ENCODE results near the gene CXCL6.

Gene CXCL6

GRCh38 chr4:73867783-73868182 lies 31.3 kb downstream of the CXCL6 start:
- Histone ChIP-seq H3K36me3 (ENCODE audit: insufficient read depth, low read length) (no peaks in the 10 kb centered on the region; the same call in 1 of the 2 replicates), H3K4me1 (ENCODE audit: insufficient read depth, low read length) (0 out of 2 replicates have a peak, but pooled peaks cover 7% of the 10 kb centered on the region), H3K9ac (ENCODE audit: low read depth, low read length) (no peak overlapping the region; the same call in 1 of the 2 replicates), H3K9me3 (ENCODE audit: control insufficient read depth, insufficient read depth, low read length) (no peaks in the 10 kb centered on the region)

GRCh38 chr4:73868206-73869129 lies 32.0 kb downstream of the CXCL6 start:
- Histone ChIP-seq H3K9me3 (ENCODE audit: control insufficient read depth, insufficient read depth, low read length) (no peaks in the 10 kb centered on the region), H3K9ac (ENCODE audit: low read depth, low read length) (peak overlapping the region; percentile 51), H3K4me1 (ENCODE audit: insufficient read depth, low read length) (0 out of 2 replicates have a peak, but pooled peaks cover 7% of the 10 kb centered on the region), H3K36me3 (ENCODE audit: insufficient read depth, low read length) (no peaks in the 10 kb centered on the region; the same call in 1 of the 2 replicates)

DNA sequence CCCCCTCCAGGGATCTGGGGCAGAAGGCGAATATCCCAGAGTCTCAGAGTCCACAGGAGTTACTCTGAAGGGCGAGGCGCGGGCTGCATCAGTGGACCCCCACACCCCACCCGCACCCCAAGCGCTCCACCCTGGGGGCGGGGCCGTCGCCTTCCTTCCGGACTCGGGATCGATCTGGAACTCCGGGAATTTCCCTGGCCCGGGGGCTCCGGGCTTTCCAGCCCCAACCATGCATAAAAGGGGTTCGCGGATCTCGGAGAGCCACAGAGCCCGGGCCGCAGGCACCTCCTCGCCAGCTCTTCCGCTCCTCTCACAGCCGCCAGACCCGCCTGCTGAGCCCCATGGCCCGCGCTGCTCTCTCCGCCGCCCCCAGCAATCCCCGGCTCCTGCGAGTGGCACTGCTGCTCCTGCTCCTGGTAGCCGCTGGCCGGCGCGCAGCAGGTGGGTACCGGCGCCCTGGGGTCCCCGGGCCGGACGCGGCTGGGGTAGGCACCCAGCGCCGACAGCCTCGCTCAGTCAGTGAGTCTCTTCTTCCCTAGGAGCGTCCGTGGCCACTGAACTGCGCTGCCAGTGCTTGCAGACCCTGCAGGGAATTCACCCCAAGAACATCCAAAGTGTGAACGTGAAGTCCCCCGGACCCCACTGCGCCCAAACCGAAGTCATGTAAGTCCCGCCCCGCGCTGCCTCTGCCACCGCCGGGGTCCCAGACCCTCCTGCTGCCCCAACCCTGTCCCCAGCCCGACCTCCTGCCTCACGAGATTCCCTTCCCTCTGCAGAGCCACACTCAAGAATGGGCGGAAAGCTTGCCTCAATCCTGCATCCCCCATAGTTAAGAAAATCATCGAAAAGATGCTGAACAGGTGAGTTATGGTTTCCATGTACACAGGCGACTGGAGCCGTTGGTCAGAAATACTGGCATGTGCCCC lies 32.9 kb downstream of the CXCL6 start, which contains the start of gene CXCL1:
CXCL1 (plus strand) TSS at position 264 of the 926 bp plus-strand sequence; CDS start at position 342, 78 bp downstream.
- Histone ChIP-seq H3K9me3 (ENCODE audit: control insufficient read depth, insufficient read depth, low read length) (no peaks in the 10 kb centered on the region), H3K9ac (ENCODE audit: low read depth, low read length) (peak within 1 kb of the TSS; percentile 51)

DNA sequence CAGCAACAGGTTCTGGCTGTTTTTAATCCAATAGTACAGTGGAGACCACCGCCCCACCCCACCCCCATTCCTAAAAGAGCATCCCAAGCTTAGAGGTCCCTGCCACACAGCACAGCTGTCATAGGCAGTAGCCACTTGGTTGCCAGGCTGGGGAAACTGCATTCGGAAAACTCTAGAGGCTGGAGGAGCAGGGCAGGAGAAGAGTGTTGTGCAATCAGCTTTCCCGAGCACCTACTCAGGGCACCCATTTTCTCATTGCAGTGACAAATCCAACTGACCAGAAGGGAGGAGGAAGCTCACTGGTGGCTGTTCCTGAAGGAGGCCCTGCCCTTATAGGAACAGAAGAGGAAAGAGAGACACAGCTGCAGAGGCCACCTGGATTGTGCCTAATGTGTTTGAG lies 33.8 kb downstream of the CXCL6 start:
- Histone ChIP-seq H3K9ac (ENCODE audit: low read depth, low read length) (peak overlapping the region; percentile 51; the same call in 1 of the 2 replicates), H3K4me1 (ENCODE audit: insufficient read depth, low read length) (0 out of 2 replicates have a peak, but pooled peaks cover 7% of the 10 kb centered on the region), H3K9me3 (ENCODE audit: control insufficient read depth, insufficient read depth, low read length) (no peaks in the 10 kb centered on the region), H3K36me3 (ENCODE audit: insufficient read depth, low read length) (no peaks in the 10 kb centered on the region; the same call in 1 of the 2 replicates)

More for the DNA sequence above, 32.9 kb downstream of the CXCL6 start, which contains the start of gene CXCL1:
- 0 out of 2 replicates have a peak, but pooled peaks cover 7% of the 10 kb centered on the region for H3K4me1 ChIP-seq (ENCODE audit: insufficient read depth, low read length)
- no peaks in the 10 kb centered on the region; the same call in 1 of the 2 replicates for H3K36me3 ChIP-seq (ENCODE audit: insufficient read depth, low read length)

DNA sequence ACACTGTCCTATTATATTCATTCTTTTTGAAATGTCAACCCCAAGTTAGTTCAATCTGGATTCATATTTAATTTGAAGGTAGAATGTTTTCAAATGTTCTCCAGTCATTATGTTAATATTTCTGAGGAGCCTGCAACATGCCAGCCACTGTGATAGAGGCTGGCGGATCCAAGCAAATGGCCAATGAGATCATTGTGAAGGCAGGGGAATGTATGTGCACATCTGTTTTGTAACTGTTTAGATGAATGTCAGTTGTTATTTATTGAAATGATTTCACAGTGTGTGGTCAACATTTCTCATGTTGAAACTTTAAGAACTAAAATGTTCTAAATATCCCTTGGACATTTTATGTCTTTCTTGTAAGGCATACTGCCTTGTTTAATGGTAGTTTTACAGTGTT lies 34.3 kb downstream of the CXCL6 start:
- H3K4me1 ChIP-seq (ENCODE audit: insufficient read depth, low read length): 0 out of 2 replicates have a peak, but pooled peaks cover 7% of the 10 kb centered on the region
- no peak overlapping the region for H3K9ac ChIP-seq (ENCODE audit: low read depth, low read length)
- H3K9me3 ChIP-seq (ENCODE audit: control insufficient read depth, insufficient read depth, low read length): no peaks in the 10 kb centered on the region
- no peaks in the 10 kb centered on the region; the same call in 1 of the 2 replicates for H3K36me3 ChIP-seq (ENCODE audit: insufficient read depth, low read length)

GRCh38 chr4:73871511-73872310 lies 35.2 kb downstream of the CXCL6 start:
- Histone ChIP-seq H3K4me1 (ENCODE audit: insufficient read depth, low read length) (0 out of 2 replicates have a peak, but pooled peaks cover 7% of the 10 kb centered on the region), H3K36me3 (ENCODE audit: insufficient read depth, low read length) (no peaks in the 10 kb centered on the region; the same call in 1 of the 2 replicates), H3K9me3 (ENCODE audit: control insufficient read depth, insufficient read depth, low read length) (no peaks in the 10 kb centered on the region), H3K9ac (ENCODE audit: low read depth, low read length) (no peak overlapping the region)

DNA sequence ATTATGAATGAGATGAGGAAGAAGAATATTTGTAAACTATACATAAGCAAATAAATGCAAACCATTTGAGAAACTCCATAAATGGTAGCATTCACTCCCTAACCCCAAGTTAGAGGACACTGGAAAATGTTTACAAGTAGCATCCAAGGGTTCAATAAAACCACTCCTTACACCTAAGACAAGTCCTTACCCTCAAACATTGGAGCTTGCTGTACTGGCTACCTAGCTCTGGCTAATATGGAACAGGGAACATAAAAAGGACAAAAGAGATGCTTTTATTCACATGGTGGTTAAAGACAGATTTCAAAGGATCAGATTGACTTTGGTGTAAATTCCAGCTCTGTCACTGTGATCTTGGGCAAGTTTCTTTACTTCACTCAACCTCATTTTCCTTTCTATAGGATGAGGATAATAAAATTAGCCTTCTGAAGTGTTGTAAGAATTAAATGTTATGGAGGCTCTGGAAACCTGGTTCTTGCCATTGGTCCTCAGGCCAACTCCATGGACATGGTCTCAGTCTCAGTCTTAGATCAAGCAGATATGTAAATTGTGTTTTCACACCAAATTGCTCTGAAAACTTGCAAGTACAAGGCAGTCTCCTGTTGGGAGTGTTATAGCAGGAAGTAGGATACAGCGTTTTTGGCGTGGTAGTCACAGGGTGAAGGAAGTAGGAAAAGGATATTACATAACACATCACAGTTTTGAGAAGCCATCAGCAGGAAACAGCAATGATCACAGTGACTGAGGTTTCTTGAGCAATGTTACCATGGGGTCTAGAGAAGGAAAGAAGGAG lies 36.0 kb downstream of the CXCL6 start:
- H3K9ac ChIP-seq (ENCODE audit: low read depth, low read length): no peak overlapping the region
- no peaks in the 10 kb centered on the region; the same call in 1 of the 2 replicates for H3K36me3 ChIP-seq (ENCODE audit: insufficient read depth, low read length)
- 0 out of 2 replicates have a peak, but pooled peaks cover 7% of the 10 kb centered on the region for H3K4me1 ChIP-seq (ENCODE audit: insufficient read depth, low read length)
- H3K9me3 ChIP-seq (ENCODE audit: control insufficient read depth, insufficient read depth, low read length): no peaks in the 10 kb centered on the region

DNA sequence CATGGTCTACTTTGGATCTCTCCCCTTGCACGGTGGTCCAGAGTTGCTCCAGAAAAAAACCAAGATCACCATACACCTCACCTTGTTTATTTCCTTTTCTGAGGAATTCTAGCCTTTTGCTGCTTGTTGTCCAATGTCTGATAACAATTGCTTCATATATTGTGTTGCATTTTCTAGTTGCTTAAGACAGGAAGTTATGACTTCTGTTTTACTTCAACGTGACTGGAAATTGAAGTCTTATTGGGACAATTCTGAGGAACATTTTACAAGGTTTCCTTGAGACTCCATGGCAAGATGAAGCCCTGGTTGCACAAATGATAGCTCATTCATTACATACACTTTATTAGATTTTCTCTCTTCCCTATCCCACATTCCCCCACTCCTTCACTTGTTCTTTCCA lies 37.9 kb downstream of the CXCL6 start:
- H3K9me3 ChIP-seq (ENCODE audit: control insufficient read depth, insufficient read depth, low read length): no peaks in the 10 kb centered on the region
- H3K4me1 ChIP-seq (ENCODE audit: insufficient read depth, low read length): no peaks in the 10 kb centered on the region
- H3K36me3 ChIP-seq (ENCODE audit: insufficient read depth, low read length): no peaks in the 10 kb centered on the region; the same call in 1 of the 2 replicates

GRCh38 chr4:73875401-73875800 lies 38.9 kb downstream of the CXCL6 start:
- H3K9me3 ChIP-seq (ENCODE audit: control insufficient read depth, insufficient read depth, low read length): no peaks in the 10 kb centered on the region
- H3K4me1 ChIP-seq (ENCODE audit: insufficient read depth, low read length): no peaks in the 10 kb centered on the region
- H3K9ac ChIP-seq (ENCODE audit: low read depth, low read length): no peak overlapping the region
- H3K36me3 ChIP-seq (ENCODE audit: insufficient read depth, low read length): no peaks in the 10 kb centered on the region; the same call in 1 of the 2 replicates

More for the DNA sequence above, 37.9 kb downstream of the CXCL6 start:
- no peak overlapping the region for H3K9ac ChIP-seq (ENCODE audit: low read depth, low read length)

GRCh38 chr4:73883306-73883705 lies 46.8 kb downstream of the CXCL6 start:
- Histone ChIP-seq H3K36me3 (ENCODE audit: insufficient read depth, low read length) (no peaks in the 10 kb centered on the region), H3K4me1 (ENCODE audit: insufficient read depth, low read length) (no peaks in the 10 kb centered on the region), H3K9ac (ENCODE audit: low read depth, low read length) (no peak overlapping the region), H3K9me3 (ENCODE audit: control insufficient read depth, insufficient read depth, low read length) (no peaks in the 10 kb centered on the region)

GRCh38 chr4:73885574-73886267 lies 49.2 kb downstream of the CXCL6 start:
- Histone ChIP-seq H3K9ac (ENCODE audit: low read depth, low read length) (no peak overlapping the region), H3K36me3 (ENCODE audit: insufficient read depth, low read length) (no peaks in the 10 kb centered on the region), H3K4me1 (ENCODE audit: insufficient read depth, low read length) (no peaks in the 10 kb centered on the region), H3K9me3 (ENCODE audit: control insufficient read depth, insufficient read depth, low read length) (no peaks in the 10 kb centered on the region)
